IMR-90 (cell line): Measurements from ENCODE around the gene LIMCH1.

Experiments used
- BHLHE40 ChIP-seq: fragments of 150-350 bp; IDR thresholded peaks from 2 replicates; pipeline ENCODE4 v1.6.1; 2016; ENCODE audit warnings: mild to moderate bottlenecking, low read depth, low read length
- CEBPB ChIP-seq: IDR thresholded peaks from 2 replicates; pipeline ENCODE4 v1.6.1; 2012; ENCODE audit warnings: low read depth, low read length, improper control_type of control experiment
- CHD1 ChIP-seq: IDR thresholded peaks from 2 replicates; pipeline ENCODE4 v1.6.1; 2012; ENCODE audit warnings: low read depth, low read length, improper control_type of control experiment
- CTCF ChIP-seq: conservative IDR thresholded peaks from 2 replicates; pipeline ENCODE4 v1.5.1; 2012; ENCODE audit warnings: mild to moderate bottlenecking, low read depth, low read length, improper control_type of control experiment
- FOS ChIP-seq: fragments of 150-350 bp; IDR thresholded peaks from 2 replicates; pipeline ENCODE4 v1.6.1; 2016; ENCODE audit warnings: low read depth, low read length
- NFE2L2 ChIP-seq: fragments of 150-350 bp; IDR thresholded peaks from 2 replicates; pipeline ENCODE4 v1.6.1; 2016; ENCODE audit warnings: low read depth, mild to moderate bottlenecking, low read length
- RAD21 ChIP-seq: IDR thresholded peaks from 2 replicates; pipeline ENCODE4 v1.6.1; 2012; ENCODE audit warnings: low read length, improper control_type of control experiment
- SMC3 ChIP-seq: fragments of 150-350 bp; IDR thresholded peaks from 2 replicates; pipeline ENCODE4 v1.6.1; 2016; ENCODE audit warnings: low read depth, mild to moderate bottlenecking, antibody characterized with exemption, low read length, moderate library complexity

DNA sequence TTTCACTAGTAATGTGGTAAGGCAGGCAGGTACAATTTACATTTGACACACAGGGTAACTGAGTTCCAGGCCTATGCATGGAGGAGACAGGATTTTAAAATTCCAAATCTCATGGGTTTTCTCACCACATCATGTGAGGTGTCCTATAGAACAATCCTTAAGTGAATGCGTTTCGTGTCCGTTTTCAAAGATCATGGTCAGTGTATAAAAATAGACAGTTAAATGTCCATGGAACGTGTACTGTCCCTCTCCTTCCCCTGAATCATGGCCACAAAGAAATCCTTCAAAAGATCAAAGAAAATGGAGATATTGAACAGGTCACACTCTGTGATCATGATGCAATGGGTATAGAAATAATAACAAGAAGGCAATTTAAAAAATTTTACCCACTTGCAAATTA is 42.0 kb downstream of the LIMCH1 start:
- TF ChIP-seq CTCF, result no peak
- no peak for TF ChIP-seq SMC3
- no peak for TF ChIP-seq CEBPB
- TF ChIP-seq BHLHE40, result no peak
- no peak for TF ChIP-seq NFE2L2
- no peak for TF ChIP-seq CHD1
- TF ChIP-seq RAD21, result no peak
- no peak for TF ChIP-seq FOS
